Neural cell (in vitro differentiated cells): ENCODE data around the gene CEACAM5. TPM values are rescaled to one million over a fixed set of nuclear protein-coding genes. Genes with fewer than 3 reads are reported as not detected.

ENCODE experiments used
- H2AFZ ChIP-seq: fragments of 200-600, 300-800 bp; sonication (generic), shearing (Covaris generic); 2 replicates; pipeline ENCODE4 v1.6.0; 2014; ENCODE audit warnings: low read depth, mild to moderate bottlenecking, antibody characterized with exemption, low read length, moderate library complexity
- H3F3A ChIP-seq: fragments of 200-600 bp; shearing (Covaris generic); 2 replicates; pipeline ENCODE4 v1.6.1; 2016; ENCODE audit warnings: mild to moderate bottlenecking, moderate library complexity, mixed read lengths, antibody characterized with exemption, low read length; ENCODE audit not compliant: insufficient read depth, poor library complexity, severe bottlenecking
- H3K27ac ChIP-seq: fragments of 200-600, 300-800 bp; sonication (generic), shearing (Covaris generic); 2 replicates; pipeline ENCODE4 v1.5.1; 2014; ENCODE audit warnings: mild to moderate bottlenecking, low read length, moderate library complexity
- H3K27me3 ChIP-seq: fragments of 300-800, 200-600 bp; sonication (generic), shearing (Covaris generic); 2 replicates; pipeline ENCODE4 v1.6.0; 2014; ENCODE audit warnings: mild to moderate bottlenecking, low read depth, low read length, moderate library complexity; ENCODE audit not compliant: insufficient read depth
- H3K36me3 ChIP-seq: fragments of 300-800, 200-600 bp; sonication (generic), shearing (Covaris generic); 2 replicates; pipeline ENCODE4 v1.5.1; 2014; ENCODE audit warnings: mild to moderate bottlenecking, antibody characterized with exemption, low read length, moderate library complexity; ENCODE audit not compliant: insufficient read depth
- H3K4me2 ChIP-seq: fragments of 300-800, 200-600 bp; sonication (generic), shearing (Covaris generic); 2 replicates; pipeline ENCODE4 v1.6.0; 2014; ENCODE audit warnings: mild to moderate bottlenecking, low read length
- H3K4me3 ChIP-seq: fragments of 300-800, 200-600 bp; sonication (generic), shearing (Covaris generic); 2 replicates; pipeline ENCODE4 v1.5.1; 2014; ENCODE audit warnings: mild to moderate bottlenecking, low read length, moderate library complexity
- H3K79me2 ChIP-seq: fragments of 200-600 bp; shearing (Covaris generic); replicated peaks from 2 replicates; pipeline ENCODE4 v1.6.0; 2014; ENCODE audit warnings: mild to moderate bottlenecking, low read length, moderate library complexity; ENCODE audit not compliant: insufficient read depth
- H3K9ac ChIP-seq: fragments of 300-800, 200-600 bp; sonication (generic), shearing (Covaris generic); 2 replicates; pipeline ENCODE4 v1.6.1; 2016; ENCODE audit warnings: mild to moderate bottlenecking, low read length, mixed read lengths
- H3K9me2 ChIP-seq: fragments of 200-600 bp; shearing (Covaris generic); 2 replicates; pipeline ENCODE4 v1.6.1; 2016; ENCODE audit warnings: mild to moderate bottlenecking, low read length, mixed read lengths; ENCODE audit not compliant: insufficient read depth
- H3K9me3 ChIP-seq: fragments of 200-600, 300-800 bp; sonication (generic), shearing (Covaris generic); 2 replicates; pipeline ENCODE4 v1.6.1; 2016; ENCODE audit warnings: mild to moderate bottlenecking, mixed run types, low read length, moderate library complexity, mixed read lengths
- H4K20me1 ChIP-seq: fragments of 200-600 bp; shearing (Covaris generic); 2 replicates; pipeline ENCODE4 v1.6.1; 2016; ENCODE audit warnings: mild to moderate bottlenecking, mixed run types; ENCODE audit not compliant: insufficient read depth
- EP300 ChIP-seq: fragments of 450-650 bp; conservative IDR thresholded peaks from 2 replicates; pipeline ENCODE4 v1.6.1; 2014; ENCODE audit warnings: antibody characterized with exemption, mild to moderate bottlenecking, moderate library complexity; ENCODE audit not compliant: poor library complexity, severe bottlenecking
- EZH2 ChIP-seq: fragments of 200-600, 300-800 bp; shearing (Covaris generic), sonication (generic); IDR thresholded peaks from 2 replicates; pipeline ENCODE4 v1.6.1; 2014; ENCODE audit warnings: antibody characterized with exemption, low read length, borderline replicate concordance, mild to moderate bottlenecking; ENCODE audit not compliant: insufficient read depth, poor library complexity, severe bottlenecking
- MXI1 ChIP-seq: fragments of 450-650 bp; conservative IDR thresholded peaks from 2 replicates; pipeline ENCODE4 v1.6.1; 2014; ENCODE audit warnings: antibody characterized with exemption, mild to moderate bottlenecking; ENCODE audit not compliant: poor library complexity, severe bottlenecking
- POLR2AphosphoS5 ChIP-seq: IDR thresholded peaks from 2 replicates; pipeline ENCODE4 v1.6.1; 2012
- RAD21 ChIP-seq: fragments of 450-650 bp; conservative IDR thresholded peaks from 2 replicates; pipeline ENCODE4 v1.6.1; 2014; ENCODE audit warnings: antibody characterized with exemption, mild to moderate bottlenecking, moderate library complexity
- SMC3 ChIP-seq: fragments of 450-650 bp; conservative IDR thresholded peaks from 2 replicates; pipeline ENCODE4 v1.6.1; 2014; ENCODE audit warnings: antibody characterized with exemption, mild to moderate bottlenecking, moderate library complexity; ENCODE audit not compliant: poor library complexity
- TAF1 ChIP-seq: IDR thresholded peaks from 2 replicates; pipeline ENCODE4 v1.6.1; 2012; ENCODE audit warnings: low read depth
- polyA plus RNA-seq: library from polyadenylated mRNA; depleted of rRNA; stranded (reverse); fragments of >200 nt; gene quantifications from 2 replicates; pipeline ENCODE4 v1.2.3, GENCODE V29; 2014
- TF ChIP-seq, protein P1 (sequence below): IDR thresholded peaks from 2 replicates; pipeline ENCODE4 v1.6.1; 2012; ENCODE audit warnings: borderline replicate concordance
- TF ChIP-seq, protein P2 (sequence below): fragments of 450-650 bp; IDR thresholded peaks from 2 replicates; pipeline ENCODE4 v1.5.1; 2014; ENCODE audit warnings: antibody characterized with exemption, mild to moderate bottlenecking, moderate library complexity; ENCODE audit not compliant: poor library complexity, severe bottlenecking

The CEACAM5 gene
- polyA plus RNA-seq, 1 donor from 2014 or later: not detected

DNA sequence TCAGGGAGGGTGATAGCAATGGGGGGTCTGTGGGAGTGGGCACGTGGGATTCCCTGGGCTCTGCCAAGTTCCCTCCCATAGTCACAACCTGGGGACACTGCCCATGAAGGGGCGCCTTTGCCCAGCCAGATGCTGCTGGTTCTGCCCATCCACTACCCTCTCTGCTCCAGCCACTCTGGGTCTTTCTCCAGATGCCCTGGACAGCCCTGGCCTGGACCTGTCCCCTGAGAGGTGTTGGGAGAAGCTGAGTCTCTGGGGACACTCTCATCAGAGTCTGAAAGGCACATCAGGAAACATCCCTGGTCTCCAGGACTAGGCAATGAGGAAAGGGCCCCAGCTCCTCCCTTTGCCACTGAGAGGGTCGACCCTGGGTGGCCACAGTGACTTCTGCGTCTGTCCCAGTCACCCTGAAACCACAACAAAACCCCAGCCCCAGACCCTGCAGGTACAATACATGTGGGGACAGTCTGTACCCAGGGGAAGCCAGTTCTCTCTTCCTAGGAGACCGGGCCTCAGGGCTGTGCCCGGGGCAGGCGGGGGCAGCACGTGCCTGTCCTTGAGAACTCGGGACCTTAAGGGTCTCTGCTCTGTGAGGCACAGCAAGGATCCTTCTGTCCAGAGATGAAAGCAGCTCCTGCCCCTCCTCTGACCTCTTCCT is 11.1 kb upstream of the CEACAM5 start:
- Histone ChIP-seq H3K27me3 (no peaks in the 10 kb centered on the region), H3K27ac (no peak overlapping the region), H3K4me3 (no peak overlapping the region), H3K9me3 (no peaks in the 10 kb centered on the region), H3K9ac (no peak overlapping the region), H3K4me2 (no peak overlapping the region), H3F3A (no peaks in the 10 kb centered on the region), H3K9me2 (no peaks in the 10 kb centered on the region), H4K20me1 (no peaks in the 10 kb centered on the region), H3K79me2 (no peaks in the 10 kb centered on the region), H2AFZ (no peak overlapping the region), H3K36me3 (no peaks in the 10 kb centered on the region)
- TF ChIP-seq, protein P1, sequence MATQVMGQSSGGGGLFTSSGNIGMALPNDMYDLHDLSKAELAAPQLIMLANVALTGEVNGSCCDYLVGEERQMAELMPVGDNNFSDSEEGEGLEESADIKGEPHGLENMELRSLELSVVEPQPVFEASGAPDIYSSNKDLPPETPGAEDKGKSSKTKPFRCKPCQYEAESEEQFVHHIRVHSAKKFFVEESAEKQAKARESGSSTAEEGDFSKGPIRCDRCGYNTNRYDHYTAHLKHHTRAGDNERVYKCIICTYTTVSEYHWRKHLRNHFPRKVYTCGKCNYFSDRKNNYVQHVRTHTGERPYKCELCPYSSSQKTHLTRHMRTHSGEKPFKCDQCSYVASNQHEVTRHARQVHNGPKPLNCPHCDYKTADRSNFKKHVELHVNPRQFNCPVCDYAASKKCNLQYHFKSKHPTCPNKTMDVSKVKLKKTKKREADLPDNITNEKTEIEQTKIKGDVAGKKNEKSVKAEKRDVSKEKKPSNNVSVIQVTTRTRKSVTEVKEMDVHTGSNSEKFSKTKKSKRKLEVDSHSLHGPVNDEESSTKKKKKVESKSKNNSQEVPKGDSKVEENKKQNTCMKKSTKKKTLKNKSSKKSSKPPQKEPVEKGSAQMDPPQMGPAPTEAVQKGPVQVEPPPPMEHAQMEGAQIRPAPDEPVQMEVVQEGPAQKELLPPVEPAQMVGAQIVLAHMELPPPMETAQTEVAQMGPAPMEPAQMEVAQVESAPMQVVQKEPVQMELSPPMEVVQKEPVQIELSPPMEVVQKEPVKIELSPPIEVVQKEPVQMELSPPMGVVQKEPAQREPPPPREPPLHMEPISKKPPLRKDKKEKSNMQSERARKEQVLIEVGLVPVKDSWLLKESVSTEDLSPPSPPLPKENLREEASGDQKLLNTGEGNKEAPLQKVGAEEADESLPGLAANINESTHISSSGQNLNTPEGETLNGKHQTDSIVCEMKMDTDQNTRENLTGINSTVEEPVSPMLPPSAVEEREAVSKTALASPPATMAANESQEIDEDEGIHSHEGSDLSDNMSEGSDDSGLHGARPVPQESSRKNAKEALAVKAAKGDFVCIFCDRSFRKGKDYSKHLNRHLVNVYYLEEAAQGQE: no peak
- TF ChIP-seq, protein P2, sequence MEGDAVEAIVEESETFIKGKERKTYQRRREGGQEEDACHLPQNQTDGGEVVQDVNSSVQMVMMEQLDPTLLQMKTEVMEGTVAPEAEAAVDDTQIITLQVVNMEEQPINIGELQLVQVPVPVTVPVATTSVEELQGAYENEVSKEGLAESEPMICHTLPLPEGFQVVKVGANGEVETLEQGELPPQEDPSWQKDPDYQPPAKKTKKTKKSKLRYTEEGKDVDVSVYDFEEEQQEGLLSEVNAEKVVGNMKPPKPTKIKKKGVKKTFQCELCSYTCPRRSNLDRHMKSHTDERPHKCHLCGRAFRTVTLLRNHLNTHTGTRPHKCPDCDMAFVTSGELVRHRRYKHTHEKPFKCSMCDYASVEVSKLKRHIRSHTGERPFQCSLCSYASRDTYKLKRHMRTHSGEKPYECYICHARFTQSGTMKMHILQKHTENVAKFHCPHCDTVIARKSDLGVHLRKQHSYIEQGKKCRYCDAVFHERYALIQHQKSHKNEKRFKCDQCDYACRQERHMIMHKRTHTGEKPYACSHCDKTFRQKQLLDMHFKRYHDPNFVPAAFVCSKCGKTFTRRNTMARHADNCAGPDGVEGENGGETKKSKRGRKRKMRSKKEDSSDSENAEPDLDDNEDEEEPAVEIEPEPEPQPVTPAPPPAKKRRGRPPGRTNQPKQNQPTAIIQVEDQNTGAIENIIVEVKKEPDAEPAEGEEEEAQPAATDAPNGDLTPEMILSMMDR: no peak
- no peak for TF ChIP-seq EZH2
- TF ChIP-seq MXI1: no peak

DNA sequence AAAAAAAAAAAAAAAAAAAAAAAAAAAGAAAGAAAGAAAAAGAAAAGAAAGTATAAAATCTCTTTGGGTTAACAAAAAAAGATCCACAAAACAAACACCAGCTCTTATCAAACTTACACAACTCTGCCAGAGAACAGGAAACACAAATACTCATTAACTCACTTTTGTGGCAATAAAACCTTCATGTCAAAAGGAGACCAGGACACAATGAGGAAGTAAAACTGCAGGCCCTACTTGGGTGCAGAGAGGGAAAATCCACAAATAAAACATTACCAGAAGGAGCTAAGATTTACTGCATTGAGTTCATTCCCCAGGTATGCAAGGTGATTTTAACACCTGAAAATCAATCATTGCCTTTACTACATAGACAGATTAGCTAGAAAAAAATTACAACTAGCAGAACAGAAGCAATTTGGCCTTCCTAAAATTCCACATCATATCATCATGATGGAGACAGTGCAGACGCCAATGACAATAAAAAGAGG is 9.6 kb upstream of the CEACAM5 start:
- Histone ChIP-seq H3K9me3 (no peaks in the 10 kb centered on the region), H3K9ac (no peak overlapping the region), H3K27ac (no peak overlapping the region), H3K36me3 (no peaks in the 10 kb centered on the region), H2AFZ (no peak overlapping the region), H3F3A (no peaks in the 10 kb centered on the region), H3K27me3 (no peaks in the 10 kb centered on the region), H3K9me2 (no peaks in the 10 kb centered on the region), H3K79me2 (no peaks in the 10 kb centered on the region), H4K20me1 (no peaks in the 10 kb centered on the region), H3K4me2 (no peak overlapping the region), H3K4me3 (no peak overlapping the region)
- TF ChIP-seq TAF1 (no peak), RAD21 (no peak), SMC3 (no peak), POLR2AphosphoS5 (no peak), MXI1 (no peak), EZH2 (no peak), EP300 (no peak)
- TF ChIP-seq, protein P1: no peak
- TF ChIP-seq, protein P2: no peak
